B cell (primary cell): Measurements from ENCODE around the gene CBX6. TPM values are rescaled to one million over a fixed set of nuclear protein-coding genes. Genes with fewer than 3 reads are reported as not detected.

Source experiments
- ATAC-seq: fragments of 200-7000 bp; cut with Tn5 transposase; one replicate; pipeline ENCODE4 v1.10.0; 2021; ENCODE audit warnings: low read depth, mild to moderate bottlenecking, moderate number of reproducible peaks, moderate library complexity
- CTCF ChIA-PET: fragments of 350-600 bp; sonication (Branson Sonifier 250); formaldehyde crosslinking; loops from one replicate; lab custom pipeline; 2021; ENCODE audit warnings: antibody characterized with exemption, inconsistent platforms; lab: Charles Lee
- POLR2A ChIA-PET: fragments of 350-600 bp; sonication (Branson Sonifier 250); formaldehyde crosslinking; loops from one replicate; lab custom pipeline; 2021; ENCODE audit warnings: antibody characterized with exemption; lab: Charles Lee
- DNase-seq: peaks from one replicate; pipeline ENCODE4 v3.0.0; 2013
- H2AFZ ChIP-seq: 2 replicates; pipeline ENCODE4 v1.6.1; 2012; ENCODE audit warnings: mild to moderate bottlenecking, low read depth, low read length; ENCODE audit not compliant: insufficient read depth, poor library complexity, severe bottlenecking
- H3K27ac ChIP-seq, 2 donors: 1 replicate in 1 of 2; 2 replicates in 1 of 2; pipeline ENCODE4 v1.5.1; 2012 to 2013; ENCODE audit warnings: low read length in 2 of 2, mild to moderate bottlenecking in 2 of 2, moderate library complexity in 1 of 2
- H3K27me3 ChIP-seq, 4 experiments: fragments of 200-600 bp in 1 of 4; sonication (generic) in 1 of 4; replicated peaks in 1 of 4; 1 replicate in 2 of 4; 2 replicates in 2 of 4; pipeline versions ENCODE4 v1.6.1 to v1.7.0; 2013 to 2016; ENCODE audit warnings: low read length in 3 of 4, mild to moderate bottlenecking in 2 of 4, mixed read lengths in 1 of 4, moderate library complexity in 1 of 4; ENCODE audit not compliant: insufficient read depth in 4 of 4, control insufficient read depth in 3 of 4; ENCODE audit errors: control extremely low read depth in 1 of 4
- H3K36me3 ChIP-seq, 2 experiments: replicated peaks in 1 of 2; 1 replicate in 1 of 2; 2 replicates in 1 of 2; pipeline versions ENCODE4 v1.6.1 to v1.7.1; 2013; ENCODE audit warnings: low read length in 1 of 2; ENCODE audit not compliant: insufficient read depth in 2 of 2, control insufficient read depth in 1 of 2; ENCODE audit errors: control extremely low read depth in 1 of 2, extremely low read depth in 1 of 2
- H3K4me1 ChIP-seq, 2 donors: fragments of 200-600 bp in 1 of 2; sonication (generic) in 1 of 2; 1 replicate in 1 of 2; 2 replicates in 1 of 2; pipeline versions ENCODE4 v1.5.1 to v1.6.1; 2013 to 2017; ENCODE audit warnings: low read length in 2 of 2; ENCODE audit not compliant: control insufficient read depth in 2 of 2, insufficient read depth in 2 of 2
- H3K4me2 ChIP-seq: replicated peaks from 2 replicates; pipeline ENCODE3; 2012; ENCODE audit warnings: mild to moderate bottlenecking, low read depth, low read length; ENCODE audit not compliant: poor library complexity, severe bottlenecking
- H3K4me3 ChIP-seq, 5 experiments: fragments of 200-600 bp in 1 of 5; sonication (generic) in 1 of 5; 1 replicate in 3 of 5; 2 replicates in 2 of 5; pipeline versions ENCODE4 v1.5.1 to v1.7.0; 2011 to 2016; ENCODE audit warnings: low read length in 4 of 5, mild to moderate bottlenecking in 4 of 5, low read depth in 2 of 5, control low read depth in 1 of 5, moderate library complexity in 1 of 5; ENCODE audit not compliant: insufficient read depth in 1 of 5; ENCODE audit errors: control extremely low read depth in 1 of 5, extremely low read depth in 1 of 5
- H3K79me2 ChIP-seq: fragments of 200-600 bp; sonication (generic); one replicate; pipeline ENCODE4 v1.6.0; 2016; ENCODE audit warnings: low read length; ENCODE audit not compliant: control insufficient read depth, insufficient read depth
- H3K9ac ChIP-seq: fragments of 200-600 bp; sonication (generic); 2 replicates; pipeline ENCODE4 v1.6.1; 2017; ENCODE audit warnings: mild to moderate bottlenecking, low read length, moderate library complexity
- H3K9me3 ChIP-seq, 3 donors: one replicate each; pipeline versions ENCODE4 v1.6.1 to v1.7.1; 2013; ENCODE audit warnings: low read length in 2 of 3; ENCODE audit not compliant: control insufficient read depth in 2 of 3, insufficient read depth in 1 of 3; ENCODE audit errors: control extremely low read depth in 1 of 3
- H4K20me1 ChIP-seq: 2 replicates; pipeline ENCODE4 v1.6.0; 2012; ENCODE audit warnings: mild to moderate bottlenecking, low read length; ENCODE audit not compliant: insufficient read depth, control insufficient read depth, poor library complexity, severe bottlenecking
- H3K27ac Mint-ChIP-seq: one replicate; pipeline ENCODE4 v1.8.0; 2021; ENCODE audit warnings: mixed read lengths
- H3K27me3 Mint-ChIP-seq: one replicate; pipeline ENCODE4 v1.8.0; 2021; ENCODE audit warnings: mixed read lengths
- H3K4me1 Mint-ChIP-seq: one replicate; pipeline ENCODE4 v1.8.0; 2021; ENCODE audit warnings: mixed read lengths
- H3K4me3 Mint-ChIP-seq: one replicate; pipeline ENCODE4 v1.8.0; 2021; ENCODE audit warnings: mixed read lengths
- H3K9me3 Mint-ChIP-seq: one replicate; pipeline ENCODE4 v1.8.0; 2022; ENCODE audit warnings: mixed read lengths; ENCODE audit not compliant: insufficient read depth
- CTCF ChIP-seq: fragments of 200-600 bp; IDR thresholded peaks from one replicate; pipeline ENCODE4 v1.8.0; 2022; ENCODE audit warnings: antibody characterized with exemption, mild to moderate bottlenecking
- EZH2 ChIP-seq: IDR thresholded peaks from 2 replicates; pipeline ENCODE4 v1.6.1; 2012; ENCODE audit warnings: borderline replicate concordance, low read depth, mild to moderate bottlenecking, moderate library complexity, low read length; ENCODE audit not compliant: insufficient read depth, poor library complexity, severe bottlenecking
- WGBS: methylation state at CpG from one replicate; pipeline ENCODE4 v1.1.5; 2013; ENCODE audit warnings: missing lambda C conversion rate; ENCODE audit not compliant: insufficient coverage; 5-methylcytosine and 5-hydroxymethylcytosine counted together
- intact Hi-C: fragments of 100-400 bp; cut with micrococcal nuclease; formaldehyde crosslinking; loops from one replicate; pipeline ENCODE4 v1.10.0; 2022
- polyA plus RNA-seq: library from polyadenylated mRNA; depleted of rRNA; stranded (reverse); fragments of >200 nt; gene quantifications from 2 replicates; pipeline ENCODE4 v1.2.3, GENCODE V29; 2012
- total RNA-seq, 2 donors: library from RNA; stranded (reverse); fragments of 120-200 nt in 1 of 2; gene quantifications; 1 replicate in 1 of 2; 2 replicates in 1 of 2; pipeline versions ENCODE4 v1.2.3 to v1.2.4, GENCODE V29; 2013 to 2022

The CBX6 gene
- total and polyA plus RNA-seq, 2 donors (not counting 1 experiment from before 2014, with no cell fraction given): 14.9 to 55.1 TPM

- Histone ChIP-seq H3K36me3 (no peaks in the 10 kb centered on the region), H3K4me2 (no peak overlapping the region), H4K20me1 (no peaks in the 10 kb centered on the region), H3K4me1 (no peaks in the 10 kb centered on the region), H3K27me3 (peaks cover 0 to 11% (median 2%) of the 10 kb centered on the region in 4 experiments), H3K27ac (no peak overlapping the region), H3K4me3 (no peak overlapping the region), H3K9me3 (no peaks in the 10 kb centered on the region), H3K9ac (no peak overlapping the region), H2AFZ (no peak overlapping the region), H3K79me2 (no peaks in the 10 kb centered on the region)
- POLR2A ChIA-PET: no interaction called here
- no peaks in the 10 kb centered on the region for H3K9me3 Mint-ChIP-seq
- intact Hi-C loops: no loop called here
- no CpG with 5 or more reads among the region's 1 CpG for WGBS
- TF ChIP-seq CTCF (no peak), EZH2 (no peak)
- no peak for DNase-seq
- no peaks in the 10 kb centered on the region for H3K4me1 Mint-ChIP-seq
- H3K27ac Mint-ChIP-seq: no peak overlapping the region
- no peak for ATAC-seq
- H3K4me3 Mint-ChIP-seq: no peak overlapping the region
- CTCF ChIA-PET: interaction anchor here (1.6 kb wide), 1 partner anchor 16 kb away, joined by 3 read pairs; no protein-coding TSS in a partner anchor
- H3K27me3 Mint-ChIP-seq: peaks cover 36% of the 10 kb centered on the region
Observed at GRCh38 chr22:38852522-38852921, 19.5 kb downstream of the CBX6 start.

GRCh38 chr22:38850941-38851849, 20.8 kb downstream of the CBX6 start:
- no peak for DNase-seq
- H2AFZ ChIP-seq: no peak overlapping the region
- no peaks in the 10 kb centered on the region for H4K20me1 ChIP-seq
- Mint-ChIP-seq H3K4me1 (no peaks in the 10 kb centered on the region), H3K4me3 (no peak overlapping the region), H3K9me3 (no peaks in the 10 kb centered on the region), H3K27ac (no peak overlapping the region), H3K27me3 (peaks cover 48% of the 10 kb centered on the region)
- H3K27ac ChIP-seq: no peak overlapping the region
- H3K4me1 ChIP-seq: no peaks in the 10 kb centered on the region
- ChIA-PET CTCF (no interaction called here), POLR2A (no interaction called here)
- no peak overlapping the region for H3K4me2 ChIP-seq
- intact Hi-C loops: no loop called here
- H3K9ac ChIP-seq: no peak overlapping the region
- TF ChIP-seq EZH2 (no peak), CTCF (no peak)
- H3K9me3 ChIP-seq: no peaks in the 10 kb centered on the region
- 70% methylated on average over 10 of the region's 15 CpGs for WGBS
- no peak overlapping the region for H3K4me3 ChIP-seq
- no peak for ATAC-seq
- H3K79me2 ChIP-seq: no peaks in the 10 kb centered on the region
- peaks cover 0 to 15% (median 2%) of the 10 kb centered on the region in 4 experiments for H3K27me3 ChIP-seq
- no peaks in the 10 kb centered on the region for H3K36me3 ChIP-seq
